Subcutaneous adipose tissue (tissue), 4 donors: ENCODE data around the gene IGFBP2. TPM values are rescaled to one million over a fixed set of nuclear protein-coding genes. Genes with fewer than 3 reads are reported as not detected.

Source experiments
- total RNA-seq, 4 donors: library from RNA; depleted of rRNA; stranded (reverse); fragments of >200 nt; gene quantifications; one replicate each; pipeline ENCODE4 v1.1.0, GENCODE V29; 2016
- TF ChIP-seq, protein P1 (sequence below): fragments of 450-650 bp; IDR thresholded peaks from one replicate; pipeline ENCODE4 v1.5.1; 2016; ENCODE audit warnings: low read depth, mild to moderate bottlenecking, control low read depth, antibody characterized with exemption, moderate library complexity

Gene IGFBP2
- total RNA-seq, 4 donors from 2014 or later, result 18.9 to 50.5 (median 22.9) TPM

DNA sequence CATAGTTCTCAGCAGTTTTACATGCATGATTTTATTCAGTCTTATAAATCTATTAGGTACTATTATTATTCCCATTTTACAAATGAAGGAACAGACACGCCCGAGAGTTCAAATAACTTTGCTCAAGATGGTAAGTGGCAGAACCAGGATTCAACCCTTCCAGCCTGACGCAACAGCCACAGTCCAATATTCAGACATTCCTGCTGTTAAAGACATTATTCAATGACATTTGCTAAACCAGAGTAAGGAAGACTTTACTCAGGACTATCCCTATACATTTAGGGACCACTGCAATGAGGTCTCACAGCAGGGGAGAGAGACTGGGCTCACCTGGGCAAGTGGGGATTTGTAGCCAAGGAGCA lies 29.4 kb upstream of the IGFBP2 start:
- TF ChIP-seq, protein P1, sequence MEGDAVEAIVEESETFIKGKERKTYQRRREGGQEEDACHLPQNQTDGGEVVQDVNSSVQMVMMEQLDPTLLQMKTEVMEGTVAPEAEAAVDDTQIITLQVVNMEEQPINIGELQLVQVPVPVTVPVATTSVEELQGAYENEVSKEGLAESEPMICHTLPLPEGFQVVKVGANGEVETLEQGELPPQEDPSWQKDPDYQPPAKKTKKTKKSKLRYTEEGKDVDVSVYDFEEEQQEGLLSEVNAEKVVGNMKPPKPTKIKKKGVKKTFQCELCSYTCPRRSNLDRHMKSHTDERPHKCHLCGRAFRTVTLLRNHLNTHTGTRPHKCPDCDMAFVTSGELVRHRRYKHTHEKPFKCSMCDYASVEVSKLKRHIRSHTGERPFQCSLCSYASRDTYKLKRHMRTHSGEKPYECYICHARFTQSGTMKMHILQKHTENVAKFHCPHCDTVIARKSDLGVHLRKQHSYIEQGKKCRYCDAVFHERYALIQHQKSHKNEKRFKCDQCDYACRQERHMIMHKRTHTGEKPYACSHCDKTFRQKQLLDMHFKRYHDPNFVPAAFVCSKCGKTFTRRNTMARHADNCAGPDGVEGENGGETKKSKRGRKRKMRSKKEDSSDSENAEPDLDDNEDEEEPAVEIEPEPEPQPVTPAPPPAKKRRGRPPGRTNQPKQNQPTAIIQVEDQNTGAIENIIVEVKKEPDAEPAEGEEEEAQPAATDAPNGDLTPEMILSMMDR, result no peak

DNA sequence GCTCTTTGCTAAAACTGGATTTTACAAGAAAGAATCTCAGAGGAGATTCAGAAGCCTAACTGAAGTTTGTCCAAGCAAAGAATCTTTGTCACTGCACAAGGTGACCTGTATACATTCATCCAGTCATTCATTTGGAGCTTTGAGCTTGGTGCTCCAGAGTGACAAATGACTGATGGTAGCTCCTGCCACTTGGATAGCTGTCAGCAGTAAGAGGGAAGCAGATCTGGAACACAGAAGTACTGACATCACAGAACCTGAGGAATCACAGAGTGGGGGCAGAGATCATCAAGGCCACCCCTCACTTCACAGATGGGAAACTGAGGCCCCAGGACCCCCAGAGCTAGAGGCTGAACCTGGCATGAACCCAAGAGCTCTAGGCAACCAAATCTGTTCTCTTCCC lies 28.8 kb upstream of the IGFBP2 start:
- TF ChIP-seq, protein P1, result no peak

DNA sequence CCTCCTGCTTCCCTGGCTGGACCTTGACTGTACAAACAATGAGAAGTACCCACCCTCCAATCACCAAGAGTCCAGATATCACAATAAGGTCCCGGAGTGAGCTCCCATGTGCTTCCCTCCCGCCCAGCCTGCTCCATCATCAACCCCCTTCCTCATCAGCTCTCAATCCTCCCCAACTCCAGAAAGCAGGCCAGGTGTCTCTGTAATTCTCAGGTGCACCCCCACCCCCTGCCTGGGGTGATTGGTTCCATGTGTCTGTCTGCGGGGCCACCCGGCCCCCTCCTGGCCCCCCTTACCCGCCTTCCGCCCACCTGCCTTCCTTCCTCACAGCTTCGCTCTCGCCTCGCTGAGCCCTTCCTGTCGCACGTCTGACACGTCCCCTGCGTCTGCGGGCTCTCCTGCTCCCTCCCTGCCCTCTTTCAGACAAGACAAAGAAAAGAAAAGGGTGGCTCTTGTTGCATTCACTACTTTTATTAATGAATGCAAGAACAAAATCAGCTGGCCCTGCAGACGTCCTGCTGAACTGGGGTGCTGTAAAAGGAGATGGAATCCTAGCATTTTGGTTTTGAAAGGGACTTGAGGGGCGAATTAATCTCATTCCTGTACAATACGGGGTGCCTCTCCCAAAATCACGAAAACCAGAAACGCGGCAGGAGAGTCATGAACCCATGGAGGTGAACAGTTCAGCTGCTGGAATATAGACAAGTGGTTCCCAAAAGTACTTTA lies 26.5 kb upstream of the IGFBP2 start:
- TF ChIP-seq, protein P1, result no peak

DNA sequence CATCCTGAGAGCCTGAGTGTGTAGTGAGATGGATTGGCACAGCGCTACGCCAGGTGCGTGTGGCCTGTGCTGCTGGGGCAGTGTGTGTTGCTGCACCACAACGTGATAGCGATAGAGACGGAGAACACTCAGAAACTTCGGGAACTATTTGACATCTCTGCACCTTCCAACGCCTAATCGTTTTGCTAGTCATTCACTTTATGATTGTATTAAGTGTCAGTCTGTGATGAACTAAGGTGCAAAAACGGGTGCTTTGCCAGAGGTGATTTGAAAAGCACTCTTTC lies 26.0 kb upstream of the IGFBP2 start:
- TF ChIP-seq, protein P1, result no peak

DNA sequence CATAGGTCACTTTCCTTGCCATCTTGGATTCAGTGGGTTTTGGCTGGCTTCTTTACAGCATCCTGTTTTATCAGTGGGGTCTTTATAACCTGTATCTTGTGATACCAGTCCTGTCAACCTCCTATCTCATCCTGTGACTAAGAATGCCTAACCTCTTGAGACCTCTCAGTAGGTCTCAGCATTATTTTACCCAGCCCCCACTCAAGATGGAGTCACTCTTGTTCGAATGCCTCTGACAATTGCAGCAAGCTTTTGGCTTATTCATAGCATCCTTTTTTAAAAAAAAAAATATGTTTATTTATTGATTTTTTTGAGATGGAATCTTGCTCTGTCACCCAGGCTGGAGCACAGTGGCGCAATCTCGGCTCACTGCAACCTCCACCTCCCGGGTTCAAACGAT lies 24.7 kb upstream of the IGFBP2 start:
- TF ChIP-seq, protein P1, result no peak

DNA sequence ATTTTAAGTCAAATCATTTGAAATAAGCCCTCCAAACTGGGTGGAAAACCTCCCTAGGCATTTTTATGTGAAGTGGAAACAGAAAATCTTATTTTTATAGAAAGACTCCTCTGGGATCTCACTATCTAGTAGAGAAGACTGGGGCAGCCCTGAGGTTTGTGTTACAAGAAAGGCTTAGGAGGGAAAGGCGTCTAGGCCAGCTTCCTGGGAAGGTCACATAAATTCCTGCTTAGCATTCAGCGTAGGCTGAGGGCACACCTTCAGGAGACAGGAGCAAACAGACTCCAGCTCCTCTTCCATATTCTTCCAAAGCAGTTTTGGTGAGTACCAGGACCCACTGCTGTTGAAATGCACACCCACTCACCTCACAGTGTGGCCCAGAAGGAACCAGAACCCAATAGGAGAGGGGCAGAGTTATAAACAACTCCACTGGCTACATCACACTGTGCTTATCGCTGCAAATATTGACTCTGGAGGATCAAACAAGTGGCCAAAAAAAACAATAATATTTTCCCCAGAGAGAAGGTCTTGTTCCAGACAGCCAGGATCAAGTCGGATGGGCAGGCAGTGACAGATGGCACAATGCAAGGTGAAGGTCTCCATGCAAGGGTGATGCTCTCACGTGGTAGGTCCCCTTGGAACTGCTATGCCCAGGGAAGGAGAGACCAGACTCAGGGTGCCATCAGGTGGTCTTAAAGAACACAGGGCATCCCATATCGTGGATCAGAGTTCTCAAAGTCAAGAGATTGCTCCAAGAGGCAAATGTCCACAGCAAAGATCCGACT lies 17.7 kb upstream of the IGFBP2 start:
- TF ChIP-seq, protein P1, result no peak

DNA sequence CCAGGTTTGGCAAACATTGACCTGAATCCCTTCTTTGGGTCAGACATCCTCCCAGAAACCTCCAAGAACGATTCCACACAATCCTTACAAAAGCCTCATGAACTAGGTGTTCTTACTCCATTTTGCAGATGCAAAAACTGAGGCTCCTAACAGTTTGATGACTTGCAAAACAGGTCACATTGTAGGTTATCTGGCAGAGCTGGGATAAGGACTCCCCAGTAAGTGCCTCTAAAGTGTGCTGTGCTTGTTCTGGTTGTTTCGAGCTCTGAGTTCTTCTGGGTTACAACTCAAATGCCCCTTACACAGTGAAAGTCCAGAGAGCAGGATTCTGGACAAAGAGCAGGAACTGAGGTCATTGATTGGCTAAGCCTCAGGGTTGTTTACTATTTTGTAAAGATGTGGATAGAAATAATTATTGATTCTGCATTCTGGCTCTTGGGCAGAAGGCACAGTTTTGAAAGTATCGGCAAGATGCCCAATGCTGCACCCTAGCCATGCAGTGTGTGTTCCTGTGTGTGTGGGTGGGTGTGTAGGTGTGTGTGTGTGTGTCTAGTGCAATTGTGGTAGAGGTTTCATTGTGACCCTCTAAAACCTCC lies 17.0 kb upstream of the IGFBP2 start:
- TF ChIP-seq, protein P1, result no peak
